CD4-positive, CD25-positive, alpha-beta regulatory T cell (primary cell): ENCODE data around the gene L3MBTL3. TPM values are rescaled to one million over a fixed set of nuclear protein-coding genes. Genes with fewer than 3 reads are reported as not detected.
A peak's percentile ranks its signal among the peaks of the same experiment; 100 is the strongest.

Experiments used
- ATAC-seq, 2 donors: fragments of 150-1000 bp; cut with Tn5 transposase; one replicate each; pipeline ENCODE4 v1.10.0; 2021; ENCODE audit warnings: low read depth in 2 of 2, moderate number of reproducible peaks in 2 of 2, moderate library complexity in 1 of 2
- DNase-seq, 3 donors: peaks; one replicate each; pipeline versions ENCODE4 v3.0.0 to v3.0.0-alpha.2; 2012 to 2022; ENCODE audit warnings: mixed read lengths in 1 of 3
- H3K27ac ChIP-seq: one replicate; pipeline ENCODE4 v1.7.0; 2013; ENCODE audit warnings: mild to moderate bottlenecking, low read length; ENCODE audit not compliant: insufficient read depth, poor library complexity, severe bottlenecking
- H3K27me3 ChIP-seq: one replicate; pipeline ENCODE4 v1.7.0; 2013; ENCODE audit warnings: low read length; ENCODE audit not compliant: control insufficient read depth, insufficient read depth
- H3K36me3 ChIP-seq: one replicate; pipeline ENCODE4 v1.7.0; 2013; ENCODE audit warnings: mild to moderate bottlenecking, low read length, moderate library complexity; ENCODE audit not compliant: control insufficient read depth, insufficient read depth
- H3K4me1 ChIP-seq: 2 replicates; pipeline ENCODE4 v1.7.0; 2013; ENCODE audit warnings: mild to moderate bottlenecking, low read length; ENCODE audit not compliant: insufficient read depth, control insufficient read depth, poor library complexity, severe bottlenecking
- H3K4me3 ChIP-seq: one replicate; pipeline ENCODE4 v1.7.0; 2013; ENCODE audit warnings: low read depth, mild to moderate bottlenecking, low read length, moderate library complexity
- H3K9me3 ChIP-seq, 2 experiments: 1 replicate in 1 of 2; 2 replicates in 1 of 2; pipeline ENCODE4 v1.7.0; 2013; ENCODE audit warnings: low read length in 2 of 2, mild to moderate bottlenecking in 1 of 2, moderate library complexity in 1 of 2; ENCODE audit not compliant: control insufficient read depth in 2 of 2
- H3K27ac Mint-ChIP-seq, 3 donors: one replicate each; pipeline ENCODE4 v1.8.0; 2020 to 2022; ENCODE audit warnings: mild to moderate bottlenecking in 3 of 3, mixed read lengths in 3 of 3, moderate library complexity in 2 of 3
- H3K27me3 Mint-ChIP-seq: one replicate; pipeline ENCODE4 v1.8.0; 2022; ENCODE audit warnings: mild to moderate bottlenecking, mixed read lengths
- H3K36me3 Mint-ChIP-seq: one replicate; pipeline ENCODE4 v1.8.0; 2020; ENCODE audit warnings: mixed read lengths
- H3K4me1 Mint-ChIP-seq, 4 donors: one replicate each; pipeline ENCODE4 v1.8.0; 2020 to 2022; ENCODE audit warnings: mixed read lengths in 4 of 4, mild to moderate bottlenecking in 1 of 4
- H3K4me3 Mint-ChIP-seq, 4 donors: one replicate each; pipeline ENCODE4 v1.8.0; 2020 to 2022; ENCODE audit warnings: mild to moderate bottlenecking in 4 of 4, mixed read lengths in 4 of 4, moderate library complexity in 3 of 4
- H3K9me3 Mint-ChIP-seq, 7 donors: one replicate each; pipeline ENCODE4 v1.8.0; 2020 to 2022; ENCODE audit warnings: mixed read lengths in 7 of 7, mild to moderate bottlenecking in 3 of 7, moderate library complexity in 2 of 7
- polyA plus RNA-seq, 4 donors: library from polyadenylated mRNA; unstranded; fragments of 300-500 nt; fragmentation: Illumina TruSeq; gene quantifications; one replicate each; pipeline ENCODE4 v1.2.3, GENCODE V29; 2021
- total RNA-seq: library from RNA; stranded (reverse); gene quantifications from one replicate; pipeline ENCODE4 v1.2.3, GENCODE V29; 2022

L3MBTL3 gene
- total and polyA plus RNA-seq, 5 donors from 2014 or later, result 5.2 to 66.4 (median 7.8) TPM

GRCh38 chr6:129992881-129993280 lies 25.5 kb upstream of the L3MBTL3 start:
- H3K4me3 Mint-ChIP-seq, result no peak overlapping the region
- Histone ChIP-seq H3K36me3 (no peaks in the 10 kb centered on the region), H3K4me3 (no peak overlapping the region), H3K27ac (no peak overlapping the region), H3K9me3 (no peaks in the 10 kb centered on the region), H3K27me3 (no peaks in the 10 kb centered on the region), H3K4me1 (peaks cover 8% of the 10 kb centered on the region)
- no peaks in the 10 kb centered on the region for H3K36me3 Mint-ChIP-seq
- peaks cover 6 to 12% (median 10%) of the 10 kb centered on the region in 4 donors for H3K4me1 Mint-ChIP-seq
- peaks cover 4% of the 10 kb centered on the region for H3K27me3 Mint-ChIP-seq
- no peak for ATAC-seq
- DNase-seq, result no peak
- no peaks in the 10 kb centered on the region for H3K9me3 Mint-ChIP-seq
- H3K27ac Mint-ChIP-seq, result no peak overlapping the region

DNA sequence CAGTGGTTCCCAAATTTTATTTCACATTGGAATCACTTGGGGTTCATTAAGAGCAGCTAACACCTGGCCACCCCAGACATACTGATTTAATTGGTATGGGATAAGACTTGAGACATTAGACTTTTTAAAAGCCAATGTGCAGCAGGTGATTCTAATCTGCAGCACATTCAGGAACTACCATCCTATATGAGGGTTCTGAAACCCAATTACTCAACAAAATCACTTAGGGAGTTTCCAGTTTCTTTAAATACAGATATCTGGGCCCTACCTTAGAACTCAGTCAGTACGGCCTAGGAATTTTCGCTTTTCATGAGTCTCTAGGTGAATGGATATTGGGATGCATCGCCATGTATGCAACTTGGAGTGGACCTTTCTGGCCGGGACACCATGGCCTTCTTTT lies 24.0 kb upstream of the L3MBTL3 start:
- ATAC-seq, result no peak
- peaks cover 3 to 4% (median 4%) of the 10 kb centered on the region in 4 donors for H3K4me1 Mint-ChIP-seq
- no peaks in the 10 kb centered on the region for H3K9me3 Mint-ChIP-seq
- H3K27ac Mint-ChIP-seq, result no peak overlapping the region
- H3K27me3 Mint-ChIP-seq, result peaks cover 10% of the 10 kb centered on the region
- no peaks in the 10 kb centered on the region for H3K36me3 ChIP-seq
- no peaks in the 10 kb centered on the region for H3K9me3 ChIP-seq
- H3K27ac ChIP-seq, result no peak overlapping the region
- H3K4me3 Mint-ChIP-seq, result no peak overlapping the region
- DNase-seq, result no peak
- no peaks in the 10 kb centered on the region for H3K36me3 Mint-ChIP-seq
- H3K4me3 ChIP-seq, result no peak overlapping the region
- peaks cover 6% of the 10 kb centered on the region for H3K4me1 ChIP-seq
- H3K27me3 ChIP-seq, result no peaks in the 10 kb centered on the region

- H3K36me3 Mint-ChIP-seq, result no peaks in the 10 kb centered on the region
- Histone ChIP-seq H3K4me1 (no peaks in the 10 kb centered on the region), H3K27me3 (peaks cover 7% of the 10 kb centered on the region), H3K9me3 (no peaks in the 10 kb centered on the region), H3K27ac (no peak overlapping the region), H3K36me3 (no peaks in the 10 kb centered on the region), H3K4me3 (no peak overlapping the region)
- H3K27me3 Mint-ChIP-seq, result peaks cover 13% of the 10 kb centered on the region
- no peak overlapping the region for H3K4me3 Mint-ChIP-seq
- ATAC-seq, result no peak
- no peaks in the 10 kb centered on the region for H3K9me3 Mint-ChIP-seq
- no peak for DNase-seq
- H3K4me1 Mint-ChIP-seq, result no peaks in the 10 kb centered on the region
- H3K27ac Mint-ChIP-seq, result peak overlapping the region in 1 of 3 donors; percentile 65
Measured at GRCh38 chr6:129996387-129996786, 22.0 kb upstream of the L3MBTL3 start.

- Mint-ChIP-seq H3K4me3 (no peak overlapping the region), H3K4me1 (no peaks in the 10 kb centered on the region), H3K27me3 (peaks cover 22% of the 10 kb centered on the region), H3K9me3 (no peaks in the 10 kb centered on the region), H3K36me3 (no peaks in the 10 kb centered on the region), H3K27ac (no peak overlapping the region)
- H3K9me3 ChIP-seq, result no peaks in the 10 kb centered on the region
- ATAC-seq, result no peak
- no peaks in the 10 kb centered on the region for H3K4me1 ChIP-seq
- H3K27ac ChIP-seq, result no peak overlapping the region
- H3K36me3 ChIP-seq, result no peaks in the 10 kb centered on the region
- no peak overlapping the region for H3K4me3 ChIP-seq
- no peak for DNase-seq
- H3K27me3 ChIP-seq, result peaks cover 12% of the 10 kb centered on the region
Measured at GRCh38 chr6:130000526-130001421, 17.6 kb upstream of the L3MBTL3 start.

DNA sequence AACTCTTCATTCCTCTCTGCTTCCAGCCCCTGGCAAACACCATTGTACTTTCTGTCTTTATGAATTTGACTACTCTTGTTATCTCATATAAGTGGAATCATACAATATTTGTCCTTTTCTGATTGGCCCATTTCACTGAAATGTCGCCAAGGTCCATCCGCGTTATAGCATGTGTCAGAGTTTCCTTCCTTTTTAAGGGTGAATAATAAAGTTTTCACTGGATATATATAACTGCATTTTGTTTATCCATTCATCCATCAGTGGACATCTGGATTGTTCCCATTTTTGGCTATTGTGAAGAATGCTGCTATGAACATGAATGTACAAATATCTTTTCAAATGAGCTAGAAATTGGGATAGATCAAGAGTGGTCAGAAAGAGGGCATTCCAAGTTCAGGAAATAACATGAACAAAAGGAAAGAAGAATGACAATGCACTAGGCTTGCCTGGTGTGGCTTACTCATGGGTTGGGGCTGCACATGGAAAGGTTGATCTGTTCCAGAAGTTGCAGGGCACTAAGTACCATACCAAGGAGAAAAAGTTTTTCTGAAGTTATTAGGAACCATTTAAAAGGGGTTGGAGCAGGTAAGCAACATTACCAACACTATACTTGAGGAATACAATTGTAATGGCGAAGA lies 10.0 kb upstream of the L3MBTL3 start:
- Histone ChIP-seq H3K4me3 (no peak overlapping the region), H3K36me3 (no peaks in the 10 kb centered on the region), H3K27ac (no peak overlapping the region), H3K4me1 (no peaks in the 10 kb centered on the region), H3K27me3 (peaks cover 5% of the 10 kb centered on the region), H3K9me3 (no peaks in the 10 kb centered on the region)
- ATAC-seq (no peak), DNase-seq (no peak)
- Mint-ChIP-seq H3K9me3 (peaks cover 0 to 2% (median 0%) of the 10 kb centered on the region in 7 donors), H3K4me1 (peaks cover 0 to 5% (median 1%) of the 10 kb centered on the region in 4 donors), H3K27ac (no peak overlapping the region), H3K4me3 (no peak overlapping the region), H3K36me3 (no peaks in the 10 kb centered on the region), H3K27me3 (peaks cover 24% of the 10 kb centered on the region)

DNA sequence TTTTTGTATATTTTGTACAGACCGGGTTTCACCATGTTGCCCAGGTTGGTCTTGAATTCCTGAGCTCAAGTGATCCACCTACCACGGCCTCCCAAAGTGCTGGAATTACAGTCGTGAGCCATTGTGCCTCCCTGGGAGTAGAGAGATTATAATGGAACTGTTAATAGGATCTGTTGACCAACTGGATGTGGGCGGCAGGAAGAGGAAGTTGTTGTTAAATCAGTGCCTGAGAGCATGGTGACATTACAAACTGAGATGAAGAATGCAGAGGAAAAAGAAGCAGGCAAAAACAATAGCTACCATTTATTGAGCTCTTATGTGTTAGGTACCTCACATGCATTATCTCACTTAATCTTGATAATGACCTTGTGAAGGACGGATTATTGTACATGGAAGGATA lies 9.2 kb upstream of the L3MBTL3 start:
- no peak for ATAC-seq

GRCh38 chr6:130010387-130010786 lies 8.0 kb upstream of the L3MBTL3 start:
- Histone ChIP-seq H3K4me3 (no peak overlapping the region), H3K9me3 (no peaks in the 10 kb centered on the region), H3K36me3 (no peaks in the 10 kb centered on the region), H3K27me3 (peaks cover under 1% of the 10 kb centered on the region), H3K27ac (no peak overlapping the region), H3K4me1 (no peaks in the 10 kb centered on the region)
- H3K9me3 Mint-ChIP-seq, result peaks cover 0 to 2% (median 0%) of the 10 kb centered on the region in 7 donors
- peaks cover 0 to 5% (median 1%) of the 10 kb centered on the region in 4 donors for H3K4me1 Mint-ChIP-seq
- H3K27ac Mint-ChIP-seq, result no peak overlapping the region
- H3K4me3 Mint-ChIP-seq, result peak overlapping the region in 1 of 4 donors; percentile 52
- ATAC-seq (no peak), DNase-seq (no peak)
- no peaks in the 10 kb centered on the region for H3K36me3 Mint-ChIP-seq
- H3K27me3 Mint-ChIP-seq, result peaks cover 18% of the 10 kb centered on the region

More for the DNA sequence above, 9.2 kb upstream of the L3MBTL3 start:
- Histone ChIP-seq H3K36me3 (no peaks in the 10 kb centered on the region), H3K9me3 (no peaks in the 10 kb centered on the region), H3K4me1 (no peaks in the 10 kb centered on the region), H3K27ac (no peak overlapping the region), H3K27me3 (peaks cover 5% of the 10 kb centered on the region), H3K4me3 (no peak overlapping the region)
- H3K27me3 Mint-ChIP-seq, result peaks cover 19% of the 10 kb centered on the region
- no peaks in the 10 kb centered on the region for H3K36me3 Mint-ChIP-seq
- DNase-seq, result no peak
- peaks cover 0 to 5% (median 1%) of the 10 kb centered on the region in 4 donors for H3K4me1 Mint-ChIP-seq
- H3K9me3 Mint-ChIP-seq, result peaks cover 0 to 2% (median 0%) of the 10 kb centered on the region in 7 donors
- no peak overlapping the region for H3K4me3 Mint-ChIP-seq
- no peak overlapping the region for H3K27ac Mint-ChIP-seq
